ENCODE measurements around the gene AXIN1.
"Not testable (repeated sequence)": the region's sequence is repeated elsewhere in the genome, so short reads cannot be mapped to it uniquely, and the experiment has no call there.

The AXIN1 gene

DNA sequence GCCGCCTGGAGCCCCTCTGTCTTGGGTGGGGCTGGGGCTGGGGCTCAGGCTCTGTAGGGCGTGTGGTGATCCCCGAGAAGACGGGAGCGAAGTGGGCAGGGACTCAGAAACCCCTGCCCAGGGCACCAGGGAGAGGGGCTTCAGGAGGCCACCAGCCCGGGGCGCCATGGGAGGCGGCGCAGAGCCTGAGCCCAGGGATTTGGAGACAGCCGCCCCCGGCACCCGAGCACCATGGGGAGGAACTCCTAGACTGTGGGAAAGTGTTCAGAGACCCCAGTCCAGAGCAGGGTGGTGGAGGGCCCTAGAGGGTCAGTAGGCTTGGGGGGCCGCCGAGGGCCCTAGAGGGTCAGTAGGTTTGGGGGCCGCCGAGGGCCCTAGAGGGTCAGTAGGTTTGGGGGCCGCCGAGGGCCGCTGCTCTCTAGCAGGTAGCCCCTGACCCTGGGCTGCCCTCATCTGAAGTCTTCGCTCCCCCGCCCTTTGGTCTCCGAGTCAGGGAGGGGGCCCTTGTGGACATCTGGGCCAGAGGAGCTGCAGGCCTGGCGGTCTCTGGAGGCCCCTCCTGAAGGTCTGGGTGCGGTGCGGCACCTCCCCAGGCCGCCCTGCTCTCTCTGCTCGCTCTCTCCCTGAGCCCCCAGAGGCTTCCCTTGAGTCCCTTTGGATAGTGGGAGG is 71.4 kb downstream of the AXIN1 start:
- no peak for DNase-seq

DNA sequence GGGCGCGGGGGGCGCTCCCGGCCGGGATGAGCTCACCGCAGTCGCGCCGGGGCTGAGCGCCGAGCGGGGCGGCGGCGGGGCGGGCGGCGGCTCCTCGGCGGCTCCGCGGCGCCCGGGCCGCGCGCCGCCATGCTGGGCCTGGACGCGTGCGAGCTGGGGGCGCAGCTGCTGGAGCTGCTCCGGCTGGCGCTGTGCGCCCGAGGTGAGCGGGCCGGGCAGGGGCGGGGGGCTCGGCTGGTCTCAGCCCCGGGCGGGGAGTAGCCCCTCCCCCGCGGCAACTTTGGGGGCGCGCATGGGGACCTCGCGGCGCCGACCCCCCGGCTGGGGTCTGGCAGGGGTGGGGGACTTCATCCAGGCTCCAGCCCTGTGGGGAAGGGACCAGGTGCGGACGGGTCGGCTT is 72.0 kb downstream of the AXIN1 start, which contains the start of gene ARHGDIG:
Gene ARHGDIG, plus strand, starts transcription at position 40 of the 400 bp plus-strand sequence. Its CDS starts 90 bp downstream, at position 130.
- no peak for DNase-seq

DNA sequence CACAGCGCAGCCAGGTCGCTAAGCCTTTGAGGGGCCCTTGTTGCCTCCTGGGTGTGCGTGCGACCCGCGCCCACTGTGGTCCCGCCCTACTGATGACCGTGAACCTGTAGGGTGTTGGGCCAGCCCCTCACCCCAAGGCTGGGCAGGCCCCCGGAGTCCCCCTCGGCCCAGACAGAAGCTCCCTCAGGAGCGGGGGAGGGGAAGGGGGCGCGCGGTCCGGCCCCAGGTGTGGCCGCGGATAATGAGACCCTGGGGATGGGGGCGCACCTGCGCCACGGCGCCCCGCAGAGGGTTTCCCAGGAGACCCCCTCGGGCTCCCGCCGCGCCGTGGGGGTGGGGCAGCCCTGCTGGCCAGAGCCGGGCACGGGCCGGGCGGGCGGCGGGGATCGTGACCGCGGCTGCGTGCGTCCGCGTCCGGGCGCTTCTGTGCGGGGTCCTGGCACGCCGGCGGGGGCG is 72.5 kb downstream of the AXIN1 start:
- no peak for DNase-seq

DNA sequence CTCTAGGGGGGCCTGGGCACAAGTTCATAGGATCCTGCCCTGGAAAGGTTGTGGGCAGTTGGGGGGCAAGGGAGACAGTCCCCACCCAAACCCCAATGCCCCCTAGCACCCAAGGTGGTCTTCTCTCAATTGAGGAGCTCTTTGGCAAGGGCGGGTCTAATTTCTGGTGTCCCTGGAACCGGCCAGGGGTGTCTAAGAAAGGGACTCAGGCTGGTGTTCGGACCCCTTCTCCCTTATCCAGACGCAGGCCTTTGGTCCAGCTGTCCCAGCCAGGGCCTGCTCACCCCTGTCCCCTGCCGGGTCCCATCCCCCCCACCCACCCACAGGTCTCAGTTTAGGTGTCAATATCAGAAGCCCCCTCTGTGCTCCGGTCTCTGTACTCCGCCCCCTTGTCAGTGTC is 73.0 kb downstream of the AXIN1 start:
- DNase-seq, result no peak

DNA sequence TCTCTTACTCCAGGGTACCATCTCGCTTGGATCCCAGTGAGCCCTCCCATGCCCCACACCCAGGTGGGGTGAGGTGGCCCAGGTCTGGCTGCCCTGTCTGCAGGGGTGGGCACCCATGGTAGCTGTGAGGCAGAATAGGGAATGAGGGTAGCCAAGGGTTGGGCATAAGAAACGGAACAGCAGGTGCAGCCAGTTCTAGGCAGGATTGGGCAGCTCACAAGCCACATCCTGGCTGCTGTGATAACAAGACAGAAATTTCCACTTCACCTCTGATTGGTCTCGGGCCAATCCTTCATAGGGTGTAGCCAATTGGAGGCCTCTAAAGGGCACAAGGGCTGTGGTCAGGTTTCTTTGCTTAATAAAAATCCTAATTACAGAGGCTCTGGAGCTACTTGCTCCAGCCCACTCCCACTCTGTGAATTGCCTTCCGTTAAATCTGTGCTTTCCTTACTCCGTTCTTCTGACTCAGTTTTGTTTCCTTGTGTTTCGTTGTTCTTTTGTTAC is 73.6 kb downstream of the AXIN1 start:
- DNase-seq, result peak; percentile 21

DNA sequence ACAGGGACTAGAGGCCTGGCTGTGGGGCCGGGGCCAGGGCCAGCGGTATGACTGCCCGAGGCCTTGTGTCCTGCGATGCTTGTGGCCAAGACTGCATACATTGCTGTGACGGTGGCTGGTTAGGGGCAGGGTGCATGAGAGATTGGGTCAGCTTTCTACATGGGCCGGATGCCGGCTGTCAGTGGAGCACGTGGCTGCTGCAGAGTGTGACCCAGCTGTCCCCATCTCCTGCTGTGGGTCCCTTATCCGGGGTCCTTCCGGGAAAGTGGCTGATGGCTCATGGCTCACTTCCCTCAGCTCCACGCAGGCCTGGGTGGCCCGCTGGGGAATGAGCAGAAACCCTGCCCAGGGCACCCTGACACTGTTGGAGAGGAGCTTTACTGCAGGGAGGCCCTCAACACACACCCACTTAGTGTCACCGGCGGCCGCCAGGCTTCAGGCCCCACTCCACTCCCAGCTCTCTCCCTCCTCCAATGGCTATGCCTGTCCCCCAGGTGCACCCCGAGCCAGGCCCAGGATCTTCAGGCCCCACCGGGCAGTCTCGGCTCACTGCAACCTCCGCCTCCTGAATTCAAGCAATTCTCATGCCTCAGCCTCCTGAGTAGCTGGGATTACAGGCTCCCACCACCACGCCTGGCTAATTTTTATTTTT is 76.0 kb downstream of the AXIN1 start:
- DNase-seq, result no peak

DNA sequence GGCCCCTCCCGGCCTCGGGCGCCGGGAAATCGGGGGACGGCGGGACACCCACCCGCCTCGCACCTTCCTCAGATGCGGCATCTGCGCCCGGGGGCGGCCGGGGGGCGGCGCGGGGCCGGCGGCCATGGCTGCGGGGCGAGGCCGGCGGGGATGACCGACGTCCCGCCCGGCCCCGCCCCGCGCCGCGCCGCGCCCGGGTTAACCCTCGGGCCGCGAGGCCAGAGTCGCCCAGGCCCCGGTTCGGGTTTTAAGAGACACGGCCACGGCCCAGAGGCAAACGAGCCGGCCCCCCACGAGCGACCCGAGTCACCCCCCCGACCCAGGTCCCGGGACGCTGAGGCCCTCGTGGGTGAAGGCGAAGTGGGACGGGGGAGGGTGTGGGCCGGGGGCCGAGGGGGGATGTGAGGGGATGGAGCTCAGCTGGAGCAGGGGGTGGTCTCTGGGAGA is 76.7 kb downstream of the AXIN1 start, which contains the start of gene RGS11:
Gene RGS11, minus strand, starts transcription at position 159 of the 447 bp plus-strand sequence. Its CDS starts 33 bp downstream, at position 126.
- no peak for DNase-seq

DNA sequence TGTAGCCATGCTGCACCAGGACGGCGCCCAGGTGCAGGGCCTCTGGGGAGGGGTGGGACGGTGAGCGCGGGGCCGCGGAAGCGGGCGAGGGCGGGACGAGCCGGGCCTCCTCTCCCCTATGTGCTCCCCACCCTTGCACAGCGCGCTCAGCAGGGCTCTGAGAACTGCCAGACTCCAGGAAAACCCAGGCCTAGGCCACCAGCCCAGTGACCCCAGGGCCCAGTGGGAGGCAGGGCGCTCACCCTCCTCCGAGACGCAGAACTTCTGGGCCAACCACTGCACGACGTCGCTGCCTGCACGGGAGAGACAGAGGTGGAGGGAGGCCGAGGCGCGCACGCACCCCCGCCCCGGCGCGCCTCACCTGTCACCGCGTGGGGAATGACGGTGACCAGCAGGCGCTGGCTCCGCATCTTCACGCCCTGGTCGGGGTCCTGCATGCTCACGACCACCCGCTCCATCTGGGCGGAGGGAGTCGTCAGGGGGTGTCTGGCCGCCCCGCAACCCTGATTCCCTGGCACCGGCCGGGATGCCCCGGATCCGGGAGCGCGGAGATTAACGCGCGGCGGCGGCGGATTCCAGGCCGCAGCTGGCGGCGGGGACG is 77.4 kb downstream of the AXIN1 start:
- DNase-seq, result no peak

DNA sequence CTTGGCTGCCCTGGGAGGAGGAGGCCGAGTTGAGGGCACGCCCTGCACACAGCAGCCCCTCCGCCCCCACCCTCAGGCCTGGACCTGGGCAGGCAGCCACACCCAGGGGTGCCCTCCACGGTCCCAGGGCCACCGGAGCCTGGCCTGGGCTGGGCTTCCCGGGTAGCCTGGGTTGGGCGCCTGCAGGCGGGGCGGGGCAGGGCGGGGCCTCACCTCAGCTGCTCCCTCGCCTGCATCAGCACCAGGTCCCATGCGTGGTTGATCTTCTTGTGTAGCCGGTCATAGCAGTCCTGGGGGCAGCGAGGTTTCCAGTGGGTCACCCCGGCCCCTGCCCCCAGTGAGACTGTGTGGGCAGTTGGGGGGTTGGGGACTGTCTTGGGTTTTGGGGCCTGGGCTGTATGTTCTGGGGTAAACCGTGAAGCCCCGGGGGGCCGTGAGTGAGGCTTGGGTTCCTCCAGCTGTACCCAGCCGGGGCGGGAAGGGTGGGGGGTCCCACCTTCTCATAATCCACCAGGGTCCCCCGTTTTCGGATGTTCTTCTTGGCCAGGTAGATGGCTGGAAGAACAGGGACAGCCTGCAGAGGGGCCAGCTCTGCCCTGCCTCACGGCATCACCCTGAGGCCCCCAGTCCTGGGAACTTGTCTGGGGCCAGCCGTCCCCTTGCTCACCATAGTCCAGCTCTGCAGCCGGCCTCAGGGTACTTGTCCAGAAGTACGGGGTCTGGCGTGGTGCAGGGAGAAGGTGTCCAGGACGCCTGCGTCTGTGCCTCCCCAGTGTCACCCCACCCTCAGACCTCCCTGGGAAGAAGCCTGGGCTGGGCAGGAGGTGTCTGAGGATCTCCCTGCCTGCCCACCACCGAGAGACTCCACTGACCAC is 78.7 kb downstream of the AXIN1 start:
- no peak for DNase-seq

DNA sequence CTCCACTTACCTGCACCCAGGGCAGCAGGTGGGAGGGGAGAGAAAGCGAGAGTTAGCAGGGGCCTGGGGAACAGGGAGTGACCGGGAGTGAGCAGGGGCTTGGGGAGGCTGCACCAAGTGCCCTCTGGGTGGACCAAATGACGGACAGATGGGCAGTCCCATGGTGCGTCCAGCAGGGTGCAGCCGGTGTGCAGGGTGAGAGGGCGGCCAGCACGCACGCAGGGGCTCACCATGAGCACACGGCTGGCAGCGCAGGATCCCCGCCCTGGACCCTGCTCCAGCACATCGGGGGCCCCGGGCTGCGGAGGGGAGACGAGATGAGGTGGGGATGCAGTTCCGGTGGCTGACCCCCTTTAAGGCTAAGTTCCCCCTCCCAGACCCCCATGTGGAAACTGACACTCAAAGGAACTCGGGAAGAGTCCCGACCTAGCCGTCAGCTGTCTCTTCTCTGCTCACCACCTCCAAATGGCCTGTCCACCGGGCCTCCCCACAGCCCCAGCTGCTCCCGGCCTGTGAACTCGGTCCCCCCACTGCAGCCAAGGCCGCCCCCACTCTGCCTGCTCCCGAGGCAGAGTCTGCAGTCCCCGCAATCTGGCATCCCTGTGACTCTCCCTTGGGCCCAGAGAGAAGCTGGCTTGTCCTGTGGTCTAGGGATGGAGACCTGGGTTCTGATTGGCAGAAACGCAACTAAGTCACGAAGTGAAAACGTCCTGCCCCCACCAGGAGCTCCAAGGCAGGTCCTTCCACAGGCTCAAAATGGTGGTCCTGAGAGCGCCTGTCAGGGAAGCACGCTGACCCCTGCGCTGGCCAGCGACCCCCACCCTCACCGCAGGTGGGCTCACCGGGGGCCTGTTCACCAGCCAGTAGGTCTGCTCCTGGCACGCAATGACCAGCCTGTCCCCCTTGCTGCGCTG is 79.6 kb downstream of the AXIN1 start:
- no peak for DNase-seq

DNA sequence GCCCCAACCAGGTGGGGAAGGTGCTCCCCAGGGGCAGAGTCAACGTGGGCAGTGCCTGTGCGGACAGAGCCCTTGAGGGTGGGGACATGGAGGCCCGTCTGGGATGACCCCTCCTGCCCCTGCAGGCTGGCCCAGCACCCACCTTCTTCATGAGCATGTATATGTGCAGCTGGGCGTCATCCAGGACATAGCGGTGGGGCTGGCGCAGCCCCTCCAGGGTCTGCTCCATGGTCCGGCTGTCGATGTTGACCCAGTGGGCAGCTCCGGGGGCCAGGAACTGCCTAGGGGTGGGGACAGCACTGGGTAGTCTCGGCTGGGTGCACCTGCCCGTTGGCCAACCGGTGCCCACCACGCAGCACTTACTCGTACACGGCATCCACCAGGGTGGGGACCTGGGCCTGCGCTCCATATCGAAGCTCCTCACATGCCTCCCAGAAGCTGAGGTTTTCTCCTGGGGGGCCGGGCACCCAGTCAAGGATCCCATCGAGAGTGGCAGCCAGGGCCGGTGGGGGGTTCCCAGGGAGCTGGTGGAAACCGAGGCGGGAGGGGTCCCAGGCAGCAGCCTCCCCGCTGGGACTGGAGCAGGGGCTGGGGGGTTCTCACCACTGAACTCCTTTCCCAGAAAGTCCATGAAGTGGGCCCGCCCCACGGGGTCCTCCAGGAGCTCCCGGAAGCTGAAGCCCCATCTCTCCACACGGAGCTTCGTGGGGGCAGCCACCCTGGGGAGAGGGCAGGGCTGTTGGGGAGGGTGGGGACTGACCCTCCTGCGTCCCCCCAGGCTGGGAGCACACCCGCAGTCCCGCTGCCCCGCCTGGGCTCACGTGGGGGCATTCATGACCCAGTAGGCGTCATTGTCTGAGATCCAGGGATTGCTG is 81.9 kb downstream of the AXIN1 start:
- DNase-seq, result no peak

DNA sequence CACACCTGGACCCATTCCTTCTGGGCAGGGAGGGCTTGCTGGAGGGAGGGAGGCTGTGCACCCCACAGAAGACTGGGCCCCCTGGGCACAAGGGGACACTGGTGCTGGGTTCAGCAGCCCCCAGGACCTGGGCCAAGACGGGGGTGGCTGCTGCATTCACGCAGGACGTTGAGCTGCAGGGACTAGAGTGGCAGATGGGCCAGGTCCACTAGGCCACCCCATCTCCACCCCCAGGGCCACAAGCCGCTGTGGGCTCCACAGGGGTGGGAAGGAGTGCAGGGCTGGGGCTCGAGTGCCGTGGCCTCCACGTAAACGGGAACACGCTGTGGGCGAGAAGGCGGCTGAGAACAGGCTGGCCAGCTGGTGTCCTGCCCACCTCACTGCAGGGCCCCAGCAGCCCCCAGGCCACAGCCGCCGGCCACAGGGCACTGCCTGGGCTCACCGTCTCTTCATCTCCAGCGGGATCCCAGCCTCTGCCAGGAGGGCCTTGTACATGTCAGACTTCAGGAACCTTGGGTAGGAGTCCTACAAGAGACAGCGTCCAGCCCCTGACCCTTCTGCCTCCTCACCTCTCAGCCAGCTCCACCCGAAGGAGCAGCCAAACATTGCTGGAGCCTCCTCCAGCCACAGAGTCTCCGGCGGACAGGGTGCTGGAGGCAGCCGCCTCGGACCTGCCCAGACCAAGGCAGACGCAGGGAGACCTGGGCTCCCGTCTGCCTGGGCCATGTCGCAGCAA is 83.3 kb downstream of the AXIN1 start:
- DNase-seq, result no peak

DNA sequence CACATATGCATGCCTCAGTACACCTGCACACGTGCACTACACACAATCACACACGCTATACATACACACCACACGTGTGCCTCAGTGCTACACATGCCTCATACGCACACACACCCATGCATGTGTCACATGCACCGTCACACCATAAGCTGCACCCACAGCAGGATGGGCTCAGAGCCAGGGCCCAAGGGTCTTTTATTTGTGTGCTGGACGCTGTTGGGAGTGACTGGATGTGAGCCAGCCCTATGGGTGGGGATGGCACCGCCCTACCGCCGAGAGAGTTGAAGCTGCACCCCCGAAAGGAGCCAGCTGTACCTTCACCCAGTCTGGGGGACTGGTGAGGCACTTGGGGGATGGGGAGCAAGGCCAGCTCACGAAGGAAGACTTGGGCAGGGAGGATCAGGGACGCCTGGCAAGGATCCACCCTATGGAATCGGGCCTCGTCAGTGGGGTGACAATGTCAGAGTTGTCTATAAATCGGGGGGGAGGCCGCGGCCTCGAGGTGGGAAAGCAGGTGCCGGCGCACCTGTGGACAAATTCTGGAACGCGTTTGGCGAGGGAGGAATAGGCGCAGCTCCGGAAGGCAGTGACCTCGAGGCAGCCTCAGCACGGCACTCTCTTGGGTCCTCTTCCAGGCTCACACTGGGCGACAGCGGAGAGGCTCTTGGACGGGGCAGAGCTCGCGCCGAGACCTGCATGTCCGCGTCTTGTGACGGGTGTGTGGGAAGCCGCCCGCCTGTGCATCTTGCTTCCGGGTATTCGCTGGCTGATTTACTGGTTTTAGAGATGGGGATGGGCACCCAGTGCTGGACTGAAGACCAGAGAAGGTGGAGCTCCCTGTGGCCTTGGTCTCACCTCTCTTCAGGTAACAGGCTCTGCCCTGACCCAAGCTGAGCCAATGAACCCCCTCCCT is 84.1 kb downstream of the AXIN1 start:
- no peak for DNase-seq

DNA sequence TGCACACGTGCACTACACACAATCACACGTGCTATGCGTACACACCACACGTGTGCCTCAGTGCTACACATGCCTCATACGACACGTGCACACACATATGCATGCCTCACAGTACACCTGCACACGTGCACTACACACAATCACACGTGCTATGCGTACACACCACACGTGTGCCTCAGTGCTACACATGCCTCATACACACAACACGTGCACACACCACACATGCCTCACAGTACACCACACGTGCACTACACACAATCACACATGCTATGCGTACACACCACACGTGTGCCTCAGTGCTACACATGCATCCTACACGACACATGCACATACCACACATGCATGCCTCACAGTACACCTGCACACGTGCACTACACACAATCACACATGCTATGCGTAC is 85.0 kb downstream of the AXIN1 start:
- not testable (repeated sequence) for DNase-seq

DNA sequence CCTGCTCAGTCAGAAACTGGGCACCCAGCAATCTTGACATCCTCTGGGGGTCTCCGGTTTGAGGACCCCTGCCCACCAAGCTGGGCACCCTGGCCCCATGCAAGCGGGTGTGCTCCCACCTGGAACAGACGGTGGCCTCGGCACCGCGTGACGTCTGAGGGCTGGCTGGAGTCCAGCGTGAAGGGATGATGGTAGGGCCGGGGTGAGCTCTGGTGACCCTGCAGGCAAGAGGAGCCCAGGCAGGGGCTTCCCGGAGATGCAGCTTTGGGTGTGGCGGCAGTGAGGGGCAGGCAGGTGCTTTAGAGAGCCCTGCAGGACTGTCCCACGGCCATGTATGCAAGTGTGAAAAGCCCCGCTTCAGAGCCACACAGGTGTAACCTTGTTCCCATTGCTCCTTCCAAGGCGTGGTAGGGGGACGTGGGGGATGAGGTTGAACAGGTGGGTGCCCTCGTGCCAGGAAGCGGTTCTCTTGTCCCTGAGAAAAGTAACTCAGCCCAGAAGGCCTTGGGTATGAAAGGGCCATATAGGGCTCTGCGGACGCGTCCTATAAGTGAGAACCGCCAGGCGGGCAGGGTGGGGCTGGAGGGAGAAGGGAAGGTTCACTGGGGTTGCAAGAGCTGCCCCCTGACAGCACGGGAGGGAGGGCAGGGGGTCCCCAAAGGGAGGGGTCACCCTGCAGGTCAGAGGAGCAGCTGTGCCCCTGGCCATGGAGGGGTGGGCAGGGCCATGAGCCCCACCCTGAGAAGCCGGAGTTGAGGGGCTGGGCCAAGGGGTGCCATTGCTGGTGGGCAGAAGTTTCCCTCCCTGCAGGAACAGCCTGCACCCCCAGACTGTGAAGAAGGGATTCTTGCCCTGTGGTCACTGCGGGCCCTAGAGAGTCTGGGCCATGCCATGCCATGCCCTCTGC is 86.0 kb downstream of the AXIN1 start:
- DNase-seq, result no peak

DNA sequence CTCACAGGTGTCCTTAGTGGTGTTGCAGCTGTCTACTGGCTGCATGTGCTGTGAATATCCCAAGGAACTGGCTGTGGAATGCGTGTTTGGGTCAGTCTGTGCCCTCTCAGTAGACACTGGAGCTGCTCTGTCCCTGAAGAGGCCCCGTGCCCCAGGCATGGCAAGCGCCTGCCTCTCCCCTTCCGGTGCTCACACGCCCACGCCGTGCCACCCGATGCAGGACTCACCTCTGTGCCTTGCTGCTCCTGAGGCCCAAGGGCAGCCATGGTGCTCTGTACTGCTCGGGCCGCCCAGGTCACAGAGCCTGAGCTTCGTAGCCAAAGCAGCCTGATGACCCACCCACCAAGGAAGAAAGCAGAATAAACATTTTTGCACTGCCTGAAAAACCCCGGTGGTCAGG is 86.8 kb downstream of the AXIN1 start:
- no peak for DNase-seq

DNA sequence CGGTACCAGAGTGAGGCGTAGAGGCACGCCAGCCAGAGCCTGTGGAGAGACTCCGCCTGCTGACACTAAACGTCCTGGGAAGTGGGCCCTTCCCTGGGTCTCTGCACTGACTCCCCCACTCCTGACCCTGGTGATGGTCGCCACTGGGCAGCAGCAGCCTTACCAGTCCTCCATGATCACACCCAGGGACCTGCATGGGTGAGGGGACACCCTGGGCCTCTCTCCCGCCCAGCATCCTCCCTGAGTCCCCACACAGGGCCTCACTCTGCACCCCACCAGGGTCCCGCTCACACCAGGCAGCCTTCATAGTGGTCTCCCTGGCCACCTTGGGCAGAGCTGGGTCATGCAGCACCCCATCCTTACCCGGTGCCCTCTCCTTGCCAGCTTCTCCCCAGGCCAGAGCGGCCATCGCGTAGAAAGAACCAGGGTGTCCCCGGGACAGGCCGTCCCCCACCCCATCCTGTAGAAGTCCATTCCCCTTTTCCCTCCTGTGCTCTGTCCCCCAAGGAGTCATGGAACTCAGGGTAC is 87.5 kb downstream of the AXIN1 start:
- DNase-seq, result no peak
